Upper lobe of left lung (tissue), 4 donors: ENCODE results near the gene ABHD13.

Source experiments
- EP300 ChIP-seq, 4 donors: sonication (generic); formaldehyde crosslinking; IDR thresholded peaks; one replicate each; pipeline ENCODE4 v1.5.1; 2017; ENCODE audit warnings: antibody characterized with exemption in 4 of 4, control low read depth in 2 of 4
- POLR2A ChIP-seq, 4 donors: fragments of 450-650 bp; IDR thresholded peaks; one replicate each; pipeline ENCODE4 v1.5.1; 2016 to 2017; ENCODE audit warnings: antibody characterized with exemption in 4 of 4, mild to moderate bottlenecking in 2 of 4
- TF ChIP-seq, protein P1 (sequence below), 6 experiments: fragments of 450-650 bp in 4 of 6; fragments of 200-600 bp in 2 of 6; sonication (generic) in 2 of 6; IDR thresholded peaks; one replicate each; pipeline ENCODE4 v1.5.1; 2016 to 2019; ENCODE audit warnings: antibody characterized with exemption in 6 of 6

DNA sequence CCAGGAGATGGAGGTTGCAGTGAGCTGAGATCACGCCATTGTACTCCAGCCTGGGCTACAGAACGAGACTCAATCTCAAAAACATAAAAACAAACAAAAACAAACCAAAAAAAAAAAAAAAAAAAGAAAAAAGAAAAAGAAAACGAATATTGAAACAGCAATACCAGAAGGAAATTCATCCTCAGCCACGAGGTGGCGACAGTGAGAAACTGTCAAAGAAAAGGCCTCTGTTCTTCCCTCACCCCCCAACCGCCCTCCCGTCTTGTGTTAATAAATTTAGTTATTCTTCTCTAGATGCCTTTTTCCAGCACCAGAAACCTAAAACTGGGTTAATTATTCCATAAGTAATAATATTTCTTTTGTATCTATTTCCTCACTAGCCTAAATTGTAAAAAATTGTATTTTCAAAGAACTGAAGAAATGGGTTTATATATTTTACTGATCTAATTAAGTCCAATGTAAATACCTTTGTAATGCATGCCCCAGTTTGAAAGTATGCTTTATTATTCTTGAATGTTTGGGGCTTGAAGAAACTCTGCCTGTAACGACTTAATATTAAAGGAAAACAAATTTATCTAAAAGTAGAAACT, 41.4 kb upstream of the ABHD13 start:
- TF ChIP-seq, protein P1, sequence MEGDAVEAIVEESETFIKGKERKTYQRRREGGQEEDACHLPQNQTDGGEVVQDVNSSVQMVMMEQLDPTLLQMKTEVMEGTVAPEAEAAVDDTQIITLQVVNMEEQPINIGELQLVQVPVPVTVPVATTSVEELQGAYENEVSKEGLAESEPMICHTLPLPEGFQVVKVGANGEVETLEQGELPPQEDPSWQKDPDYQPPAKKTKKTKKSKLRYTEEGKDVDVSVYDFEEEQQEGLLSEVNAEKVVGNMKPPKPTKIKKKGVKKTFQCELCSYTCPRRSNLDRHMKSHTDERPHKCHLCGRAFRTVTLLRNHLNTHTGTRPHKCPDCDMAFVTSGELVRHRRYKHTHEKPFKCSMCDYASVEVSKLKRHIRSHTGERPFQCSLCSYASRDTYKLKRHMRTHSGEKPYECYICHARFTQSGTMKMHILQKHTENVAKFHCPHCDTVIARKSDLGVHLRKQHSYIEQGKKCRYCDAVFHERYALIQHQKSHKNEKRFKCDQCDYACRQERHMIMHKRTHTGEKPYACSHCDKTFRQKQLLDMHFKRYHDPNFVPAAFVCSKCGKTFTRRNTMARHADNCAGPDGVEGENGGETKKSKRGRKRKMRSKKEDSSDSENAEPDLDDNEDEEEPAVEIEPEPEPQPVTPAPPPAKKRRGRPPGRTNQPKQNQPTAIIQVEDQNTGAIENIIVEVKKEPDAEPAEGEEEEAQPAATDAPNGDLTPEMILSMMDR (IDR thresholded peaks at IDR 0.05): peak in 1 of 6 experiments; percentile 15
- TF ChIP-seq POLR2A (IDR thresholded peaks at IDR 0.05) (no peak), EP300 (IDR thresholded peaks at IDR 0.05) (no peak)
